ENCODE results near the gene CRKL. TPM values are rescaled to one million over a fixed set of nuclear protein-coding genes. Genes with fewer than 3 reads are reported as not detected.

CRKL gene
- total and polyA plus RNA-seq, 4 donors: 12.0 to 45.5 (median 22.6) TPM

DNA sequence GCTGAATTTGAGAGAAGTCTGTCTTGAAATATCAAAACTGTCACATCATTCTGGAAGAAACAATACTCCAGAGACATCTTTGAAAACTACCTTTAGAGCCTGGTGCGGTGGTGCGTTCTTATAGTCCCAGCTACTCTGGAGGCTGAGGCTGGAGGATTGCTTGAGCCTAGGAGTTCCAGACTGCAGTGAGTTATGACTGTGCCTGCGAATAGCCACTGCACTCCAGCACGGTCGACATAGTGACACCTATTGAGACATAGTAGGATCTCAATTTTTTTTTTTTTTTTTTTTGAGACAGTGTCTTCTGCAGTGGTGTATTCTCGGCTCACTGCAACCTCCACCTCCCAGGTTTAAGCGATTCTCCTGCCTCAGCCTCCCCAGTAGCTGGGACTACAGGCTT lies 38.3 kb downstream of the CRKL start:
- Histone ChIP-seq H3K9me3 (ENCODE audit: control insufficient read depth in 4 of 4, low read length in 3 of 4) (no peaks in the 10 kb centered on the region), H3K27me3 (ENCODE audit: control insufficient read depth in 4 of 4, insufficient read depth in 4 of 4, low read length in 3 of 4) (no peaks in the 10 kb centered on the region), H3K4me1 (ENCODE audit: control insufficient read depth in 4 of 4, insufficient read depth in 4 of 4, low read length in 3 of 4) (peaks cover 19 to 63% (median 45%) of the 10 kb centered on the region in 4 donors), H3K27ac (ENCODE audit: low read depth in 1 of 2, low read length in 2 of 2) (no peak overlapping the region), H3K36me3 (ENCODE audit: control insufficient read depth in 4 of 4, insufficient read depth in 3 of 4, low read depth in 1 of 4, low read length in 3 of 4) (peaks cover 0 to 7% (median 2%) of the 10 kb centered on the region in 4 donors), H3K9ac (ENCODE audit: low read depth in 1 of 2, low read length in 2 of 2) (no peak overlapping the region), H3K4me3 (ENCODE audit: low read depth in 1 of 3, low read length in 3 of 3) (no peak overlapping the region)
- DNase-seq (ENCODE audit: low spot score): no peak
- 77% methylated on average over 7 of the region's 7 CpGs for WGBS
- TF ChIP-seq TAF1 (conservative IDR thresholded peaks at IDR 0.05) (no peak), RXRA (IDR thresholded peaks at IDR 0.05) (no peak), JUND (IDR thresholded peaks at IDR 0.05) (no peak), HNF4G (IDR thresholded peaks at IDR 0.05) (no peak), YY1 (IDR thresholded peaks at IDR 0.05) (no peak), EGR1 (IDR thresholded peaks at IDR 0.05; ENCODE audit: low read depth in 2 of 2) (no peak), HNF4A (conservative IDR thresholded peaks at IDR 0.05) (no peak), SP1 (IDR thresholded peaks at IDR 0.05) (no peak), NR2F2 (IDR thresholded peaks at IDR 0.05) (no peak), RAD21 (IDR thresholded peaks at IDR 0.05) (no peak), GABPA (IDR thresholded peaks at IDR 0.05 in 1 of 2, conservative IDR thresholded peaks at IDR 0.05 in 1 of 2) (no peak)
- TF ChIP-seq, protein P1, sequence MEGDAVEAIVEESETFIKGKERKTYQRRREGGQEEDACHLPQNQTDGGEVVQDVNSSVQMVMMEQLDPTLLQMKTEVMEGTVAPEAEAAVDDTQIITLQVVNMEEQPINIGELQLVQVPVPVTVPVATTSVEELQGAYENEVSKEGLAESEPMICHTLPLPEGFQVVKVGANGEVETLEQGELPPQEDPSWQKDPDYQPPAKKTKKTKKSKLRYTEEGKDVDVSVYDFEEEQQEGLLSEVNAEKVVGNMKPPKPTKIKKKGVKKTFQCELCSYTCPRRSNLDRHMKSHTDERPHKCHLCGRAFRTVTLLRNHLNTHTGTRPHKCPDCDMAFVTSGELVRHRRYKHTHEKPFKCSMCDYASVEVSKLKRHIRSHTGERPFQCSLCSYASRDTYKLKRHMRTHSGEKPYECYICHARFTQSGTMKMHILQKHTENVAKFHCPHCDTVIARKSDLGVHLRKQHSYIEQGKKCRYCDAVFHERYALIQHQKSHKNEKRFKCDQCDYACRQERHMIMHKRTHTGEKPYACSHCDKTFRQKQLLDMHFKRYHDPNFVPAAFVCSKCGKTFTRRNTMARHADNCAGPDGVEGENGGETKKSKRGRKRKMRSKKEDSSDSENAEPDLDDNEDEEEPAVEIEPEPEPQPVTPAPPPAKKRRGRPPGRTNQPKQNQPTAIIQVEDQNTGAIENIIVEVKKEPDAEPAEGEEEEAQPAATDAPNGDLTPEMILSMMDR (IDR thresholded peaks at IDR 0.05; ENCODE audit: low read depth, low read length, missing input control): no peak
- TF ChIP-seq, protein P2, sequence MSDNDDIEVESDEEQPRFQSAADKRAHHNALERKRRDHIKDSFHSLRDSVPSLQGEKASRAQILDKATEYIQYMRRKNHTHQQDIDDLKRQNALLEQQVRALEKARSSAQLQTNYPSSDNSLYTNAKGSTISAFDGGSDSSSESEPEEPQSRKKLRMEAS (IDR thresholded peaks at IDR 0.05): no peak
- TF ChIP-seq, protein P3, sequence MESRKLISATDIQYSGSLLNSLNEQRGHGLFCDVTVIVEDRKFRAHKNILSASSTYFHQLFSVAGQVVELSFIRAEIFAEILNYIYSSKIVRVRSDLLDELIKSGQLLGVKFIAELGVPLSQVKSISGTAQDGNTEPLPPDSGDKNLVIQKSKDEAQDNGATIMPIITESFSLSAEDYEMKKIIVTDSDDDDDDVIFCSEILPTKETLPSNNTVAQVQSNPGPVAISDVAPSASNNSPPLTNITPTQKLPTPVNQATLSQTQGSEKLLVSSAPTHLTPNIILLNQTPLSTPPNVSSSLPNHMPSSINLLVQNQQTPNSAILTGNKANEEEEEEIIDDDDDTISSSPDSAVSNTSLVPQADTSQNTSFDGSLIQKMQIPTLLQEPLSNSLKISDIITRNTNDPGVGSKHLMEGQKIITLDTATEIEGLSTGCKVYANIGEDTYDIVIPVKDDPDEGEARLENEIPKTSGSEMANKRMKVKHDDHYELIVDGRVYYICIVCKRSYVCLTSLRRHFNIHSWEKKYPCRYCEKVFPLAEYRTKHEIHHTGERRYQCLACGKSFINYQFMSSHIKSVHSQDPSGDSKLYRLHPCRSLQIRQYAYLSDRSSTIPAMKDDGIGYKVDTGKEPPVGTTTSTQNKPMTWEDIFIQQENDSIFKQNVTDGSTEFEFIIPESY (IDR thresholded peaks at IDR 0.05): no peak
- TF ChIP-seq, protein P4, sequence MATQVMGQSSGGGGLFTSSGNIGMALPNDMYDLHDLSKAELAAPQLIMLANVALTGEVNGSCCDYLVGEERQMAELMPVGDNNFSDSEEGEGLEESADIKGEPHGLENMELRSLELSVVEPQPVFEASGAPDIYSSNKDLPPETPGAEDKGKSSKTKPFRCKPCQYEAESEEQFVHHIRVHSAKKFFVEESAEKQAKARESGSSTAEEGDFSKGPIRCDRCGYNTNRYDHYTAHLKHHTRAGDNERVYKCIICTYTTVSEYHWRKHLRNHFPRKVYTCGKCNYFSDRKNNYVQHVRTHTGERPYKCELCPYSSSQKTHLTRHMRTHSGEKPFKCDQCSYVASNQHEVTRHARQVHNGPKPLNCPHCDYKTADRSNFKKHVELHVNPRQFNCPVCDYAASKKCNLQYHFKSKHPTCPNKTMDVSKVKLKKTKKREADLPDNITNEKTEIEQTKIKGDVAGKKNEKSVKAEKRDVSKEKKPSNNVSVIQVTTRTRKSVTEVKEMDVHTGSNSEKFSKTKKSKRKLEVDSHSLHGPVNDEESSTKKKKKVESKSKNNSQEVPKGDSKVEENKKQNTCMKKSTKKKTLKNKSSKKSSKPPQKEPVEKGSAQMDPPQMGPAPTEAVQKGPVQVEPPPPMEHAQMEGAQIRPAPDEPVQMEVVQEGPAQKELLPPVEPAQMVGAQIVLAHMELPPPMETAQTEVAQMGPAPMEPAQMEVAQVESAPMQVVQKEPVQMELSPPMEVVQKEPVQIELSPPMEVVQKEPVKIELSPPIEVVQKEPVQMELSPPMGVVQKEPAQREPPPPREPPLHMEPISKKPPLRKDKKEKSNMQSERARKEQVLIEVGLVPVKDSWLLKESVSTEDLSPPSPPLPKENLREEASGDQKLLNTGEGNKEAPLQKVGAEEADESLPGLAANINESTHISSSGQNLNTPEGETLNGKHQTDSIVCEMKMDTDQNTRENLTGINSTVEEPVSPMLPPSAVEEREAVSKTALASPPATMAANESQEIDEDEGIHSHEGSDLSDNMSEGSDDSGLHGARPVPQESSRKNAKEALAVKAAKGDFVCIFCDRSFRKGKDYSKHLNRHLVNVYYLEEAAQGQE (IDR thresholded peaks at IDR 0.05): no peak
- TF ChIP-seq, protein P5, sequence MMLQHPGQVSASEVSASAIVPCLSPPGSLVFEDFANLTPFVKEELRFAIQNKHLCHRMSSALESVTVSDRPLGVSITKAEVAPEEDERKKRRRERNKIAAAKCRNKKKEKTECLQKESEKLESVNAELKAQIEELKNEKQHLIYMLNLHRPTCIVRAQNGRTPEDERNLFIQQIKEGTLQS (IDR thresholded peaks at IDR 0.05): no peak

Measured in liver (tissue), 9 donors.